Medulla oblongata (tissue), 1 donor: ENCODE data around the gene ATP6V0A1.
"Not testable (repeated sequence)": the region's sequence is repeated elsewhere in the genome, so short reads cannot be mapped to it uniquely, and the experiment has no call there.

Experiments
- DNase-seq: peaks from one replicate; pipeline ENCODE4 v3.0.0-alpha.2; 2015; ENCODE audit errors: extremely low spot score

The ATP6V0A1 gene

DNA sequence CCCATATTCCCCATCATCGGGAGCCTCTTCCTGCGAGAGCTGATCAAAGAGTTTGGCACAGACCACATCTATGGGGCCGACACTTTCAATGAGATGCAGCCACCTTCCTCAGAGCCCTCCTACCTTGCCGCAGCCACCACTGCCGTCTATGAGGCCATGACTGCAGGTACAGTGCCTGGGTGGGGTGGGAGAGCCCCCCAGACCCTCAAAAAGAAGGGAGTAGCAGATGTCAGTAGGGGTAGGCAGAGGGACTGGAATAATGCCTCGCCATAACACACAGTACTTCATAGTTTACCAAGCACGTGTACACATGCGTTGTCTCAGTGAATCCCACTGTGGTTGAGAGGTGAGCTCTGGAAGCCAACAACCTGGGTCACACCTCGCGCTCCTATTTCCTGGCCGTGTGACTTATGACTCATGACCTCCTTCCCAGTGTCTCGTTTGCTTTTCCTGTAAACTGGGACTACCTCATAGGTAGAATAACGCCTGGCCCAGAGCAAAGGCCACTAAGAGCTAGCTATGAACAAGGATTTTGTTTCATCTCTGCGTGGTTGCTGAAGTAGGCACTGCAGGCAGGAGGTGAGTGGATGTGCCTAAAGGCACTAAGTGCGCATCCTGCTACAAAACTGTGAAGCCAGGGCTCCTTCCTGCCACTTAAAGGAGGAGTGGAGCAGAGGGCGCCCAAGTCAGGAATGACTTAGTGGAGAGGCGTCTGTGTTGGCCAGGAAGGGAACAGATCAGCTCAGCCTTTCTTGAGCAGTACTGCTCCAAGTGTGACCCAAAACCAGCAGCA, 82.6 kb downstream of the ATP6V0A1 start:
- no peak for DNase-seq

- DNase-seq, result no peak
Observed at GRCh38 chr17:42543190-42544079, 84.8 kb downstream of the ATP6V0A1 start.

DNA sequence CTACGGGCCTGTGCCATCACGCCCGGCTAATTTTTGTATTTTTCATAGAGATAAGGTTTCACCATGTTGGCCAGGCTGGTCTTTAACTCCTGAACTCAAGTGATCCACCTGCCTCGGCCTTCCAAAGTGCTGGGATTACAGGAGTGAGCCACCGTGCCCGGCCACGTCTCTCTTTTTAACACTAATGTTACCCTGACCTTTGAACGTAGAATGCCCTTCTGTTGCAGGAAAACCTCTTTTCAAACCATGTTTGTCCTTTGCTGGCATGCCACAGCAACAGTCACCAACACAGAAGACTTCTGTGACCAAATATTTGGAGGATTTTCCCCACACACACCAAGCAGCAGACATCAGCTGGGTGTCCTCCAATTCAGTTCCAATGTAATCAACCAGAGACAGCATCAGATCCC, 86.2 kb downstream of the ATP6V0A1 start:
- no peak for DNase-seq

DNA sequence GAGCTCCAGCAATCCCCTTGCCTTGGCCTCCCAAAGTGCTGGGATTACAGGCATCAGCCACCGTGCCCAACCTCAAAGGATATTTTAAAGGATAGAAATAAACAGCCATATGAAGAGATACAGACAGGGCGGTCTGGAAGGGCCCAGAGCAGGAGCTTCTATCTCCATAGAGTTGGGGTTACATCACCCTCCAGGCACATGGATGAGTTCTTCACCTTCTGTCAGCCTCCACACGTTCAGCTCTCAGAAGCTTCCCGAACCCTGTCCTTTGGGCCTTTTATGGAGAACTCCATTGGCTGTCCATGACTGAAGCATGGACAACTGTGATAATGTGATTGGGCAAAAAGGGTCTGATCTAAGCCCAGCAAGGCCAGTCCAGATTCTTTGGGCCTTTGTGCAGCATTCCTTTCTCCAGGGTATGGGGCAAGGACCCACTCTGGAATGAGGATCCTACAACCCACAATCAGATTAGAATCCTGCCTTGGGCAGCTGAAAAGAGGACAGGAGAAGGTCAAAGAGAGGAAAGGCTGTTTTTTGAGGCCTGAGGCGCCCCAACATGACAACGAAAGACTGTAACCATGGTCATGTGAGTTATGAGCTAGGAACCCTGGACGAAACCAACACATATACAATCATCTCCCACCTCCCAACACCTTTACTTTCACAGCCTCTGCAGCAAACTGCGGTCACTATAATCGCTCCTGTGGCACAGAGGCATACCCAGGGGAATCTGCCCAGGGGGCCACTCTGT, 87.3 kb downstream of the ATP6V0A1 start:
- not testable (repeated sequence) for DNase-seq

GRCh38 chr17:42547001-42547461, 88.4 kb downstream of the ATP6V0A1 start:
- no peak for DNase-seq

- no peak for DNase-seq
Observed at GRCh38 chr17:42547698-42548069, 89.0 kb downstream of the ATP6V0A1 start.

DNA sequence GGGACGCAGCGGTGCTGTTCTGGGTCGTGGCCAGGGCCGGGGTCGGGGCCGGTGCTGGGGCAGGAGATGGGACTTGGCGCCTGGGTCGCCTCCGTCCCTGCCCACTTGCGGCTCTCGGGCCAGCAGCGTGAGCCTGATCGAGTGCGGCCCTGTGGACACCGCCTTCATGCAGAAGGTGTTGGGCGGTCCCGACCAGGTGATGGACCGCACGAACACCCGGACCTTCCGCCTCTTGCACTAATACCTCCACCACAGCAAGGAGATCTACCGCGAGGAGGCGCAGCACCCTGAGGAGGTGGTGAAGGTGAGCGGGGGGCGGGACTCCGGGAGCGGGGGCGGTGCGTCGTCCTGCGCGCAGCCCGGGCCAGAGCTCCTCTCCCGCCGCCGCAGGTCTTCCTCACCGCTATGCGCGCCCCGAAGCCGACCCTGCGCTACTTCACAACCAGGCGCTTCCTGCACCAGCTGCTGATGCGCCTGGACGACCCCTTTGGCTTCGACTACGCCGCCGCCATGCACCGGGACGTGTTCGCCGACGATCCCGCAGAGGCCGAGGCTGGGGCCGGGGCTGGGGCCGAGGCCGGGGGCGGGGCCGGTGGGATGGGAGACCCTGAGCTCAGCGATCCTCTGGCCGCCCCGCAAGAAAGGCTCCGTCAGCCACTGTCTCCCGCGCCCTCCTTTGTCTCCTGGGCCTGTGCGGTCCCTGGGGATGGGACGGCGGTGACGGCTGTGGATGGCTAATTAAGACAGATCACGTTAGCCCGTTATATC, 89.6 kb downstream of the ATP6V0A1 start:
- DNase-seq, result no peak

- DNase-seq, result no peak
Observed at GRCh38 chr17:42548993-42549755, 90.5 kb downstream of the ATP6V0A1 start.

GRCh38 chr17:42552736-42553135, 94.1 kb downstream of the ATP6V0A1 start, which contains the start of gene HSD17B1:
Gene HSD17B1, plus strand, starts transcription at chr17:42552923. Its CDS starts 11 bp downstream, at chr17:42552934.
- DNase-seq, result not testable (repeated sequence)

GRCh38 chr17:42553161-42553818, 94.6 kb downstream of the ATP6V0A1 start:
- DNase-seq, result no peak

DNA sequence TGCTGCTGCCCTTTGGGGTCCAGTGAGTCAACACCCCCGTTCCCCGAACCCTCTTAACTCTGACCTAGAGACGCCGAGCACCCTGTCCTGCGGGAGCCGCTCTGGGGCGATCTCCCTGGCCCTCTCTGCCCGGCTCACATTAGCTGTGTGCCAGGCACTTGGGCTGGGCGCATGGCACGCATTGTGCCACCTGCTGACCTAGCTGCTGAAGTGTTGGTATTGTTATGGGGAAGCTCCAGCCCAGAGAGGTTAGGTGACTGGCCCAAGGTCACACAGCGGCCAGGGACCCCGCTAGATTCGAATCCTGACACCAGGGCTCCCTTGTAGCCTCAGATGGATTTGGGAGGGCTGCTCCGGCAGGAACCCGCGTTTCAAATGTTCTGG, 95.2 kb downstream of the ATP6V0A1 start:
- no peak for DNase-seq

DNA sequence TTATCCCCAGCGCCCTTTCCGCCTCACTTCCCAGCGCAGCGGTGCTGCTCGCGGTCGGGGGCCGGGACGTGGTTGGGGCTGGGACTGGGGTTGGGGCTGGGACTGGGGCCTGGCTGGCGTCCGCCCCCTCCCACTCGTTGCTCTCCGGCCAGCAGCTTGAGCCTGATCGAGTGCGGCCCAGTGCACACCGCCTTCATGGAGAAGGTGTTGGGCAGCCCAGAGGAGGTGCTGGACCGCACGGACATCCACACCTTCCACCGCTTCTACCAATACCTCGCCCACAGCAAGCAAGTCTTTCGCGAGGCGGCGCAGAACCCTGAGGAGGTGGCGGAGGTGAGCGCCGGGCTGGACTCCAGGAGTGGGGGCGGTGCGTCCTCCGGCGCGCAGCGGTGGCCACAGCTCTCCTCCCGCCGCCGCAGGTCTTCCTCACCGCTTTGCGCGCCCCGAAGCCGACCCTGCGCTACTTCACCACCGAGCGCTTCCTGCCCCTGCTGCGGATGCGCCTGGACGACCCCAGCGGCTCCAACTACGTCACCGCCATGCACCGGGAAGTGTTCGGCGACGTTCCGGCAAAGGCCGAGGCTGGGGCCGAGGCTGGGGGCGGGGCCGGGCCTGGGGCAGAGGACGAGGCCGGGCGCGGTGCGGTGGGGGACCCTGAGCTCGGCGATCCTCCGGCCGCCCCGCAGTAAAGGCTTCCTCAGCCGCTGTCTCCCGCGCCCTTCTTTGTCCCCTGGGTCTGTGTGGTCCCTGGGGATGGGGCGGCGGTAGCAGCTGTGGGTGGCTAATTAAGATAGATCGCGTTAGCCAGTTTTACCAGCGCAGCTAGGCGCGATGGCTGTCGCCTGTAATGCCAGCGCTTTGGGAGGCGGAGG, 95.8 kb downstream of the ATP6V0A1 start:
- peak; percentile 84 for DNase-seq

- DNase-seq, result no peak
Observed at GRCh38 chr17:42555122-42555622, 96.5 kb downstream of the ATP6V0A1 start.

DNA sequence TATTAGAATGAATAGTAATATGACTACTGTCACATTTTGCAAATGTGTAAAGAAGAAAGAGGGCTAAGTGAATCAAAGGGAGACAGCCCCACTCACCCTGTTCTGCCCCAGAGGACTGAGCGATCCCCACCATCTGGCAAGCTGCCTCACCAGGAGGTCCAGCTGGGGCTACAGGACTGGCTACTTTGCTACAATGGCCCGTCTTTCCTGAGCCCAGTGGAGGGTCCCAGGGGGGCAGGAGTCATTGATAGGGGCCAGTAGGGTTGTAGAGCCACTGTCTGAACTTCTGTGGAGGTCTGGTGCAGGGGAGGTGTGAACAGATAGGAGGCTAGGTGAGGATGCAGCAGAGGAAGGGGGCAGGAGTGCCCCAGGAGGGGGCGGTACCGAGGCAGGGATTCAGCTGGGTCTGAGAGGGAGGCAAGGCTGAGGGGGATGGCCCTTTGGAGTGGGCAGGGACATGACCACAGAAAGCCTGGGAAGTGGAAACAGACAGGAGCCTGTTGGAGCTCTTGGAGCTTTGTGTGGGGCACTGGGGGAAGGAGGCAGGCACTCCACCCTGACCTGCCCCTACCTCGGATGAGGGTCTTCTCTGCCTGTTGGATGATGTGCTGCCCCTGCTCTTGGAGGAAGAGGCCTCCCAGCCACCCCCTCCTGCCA, 97.4 kb downstream of the ATP6V0A1 start:
- DNase-seq, result not testable (repeated sequence)

DNA sequence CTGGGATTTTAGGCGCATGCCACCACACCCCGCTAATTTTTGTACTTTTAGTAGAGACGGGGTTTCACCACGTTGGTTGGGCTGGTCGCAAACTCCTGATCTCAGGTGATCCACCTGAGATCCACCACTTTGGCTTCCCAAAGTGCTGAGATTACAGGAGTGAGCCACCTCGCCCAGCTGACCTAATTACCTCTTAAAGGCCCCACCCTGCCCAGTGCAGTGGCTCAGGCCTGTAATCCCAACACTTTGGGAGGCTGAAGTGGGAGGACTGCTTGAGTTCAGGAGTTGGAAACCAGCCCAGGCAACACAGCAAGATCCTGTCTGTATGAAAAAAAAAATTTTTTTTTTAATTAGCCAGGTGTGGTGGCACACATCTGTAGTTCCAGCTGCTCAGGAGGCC, 100.4 kb downstream of the ATP6V0A1 start:
- DNase-seq, result no peak

DNA sequence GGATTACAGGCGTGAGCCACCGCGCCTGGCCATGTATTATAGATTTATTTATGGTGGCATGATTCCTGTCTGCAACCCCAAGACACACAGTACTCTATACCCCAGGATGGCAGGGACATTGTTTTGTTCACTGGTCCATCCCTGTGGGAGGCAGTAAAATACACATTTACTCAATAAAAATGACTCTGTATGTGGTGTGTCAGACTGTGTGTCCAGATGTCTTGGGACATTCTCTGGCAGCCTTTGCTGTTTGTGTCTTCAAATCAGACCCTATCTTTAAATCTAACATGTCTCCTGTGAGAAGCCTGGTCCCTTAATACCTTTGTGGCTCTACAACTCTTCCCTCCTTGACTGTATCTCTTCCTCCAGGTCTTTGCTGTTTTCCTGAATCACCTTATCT, 101.6 kb downstream of the ATP6V0A1 start:
- no peak for DNase-seq

DNA sequence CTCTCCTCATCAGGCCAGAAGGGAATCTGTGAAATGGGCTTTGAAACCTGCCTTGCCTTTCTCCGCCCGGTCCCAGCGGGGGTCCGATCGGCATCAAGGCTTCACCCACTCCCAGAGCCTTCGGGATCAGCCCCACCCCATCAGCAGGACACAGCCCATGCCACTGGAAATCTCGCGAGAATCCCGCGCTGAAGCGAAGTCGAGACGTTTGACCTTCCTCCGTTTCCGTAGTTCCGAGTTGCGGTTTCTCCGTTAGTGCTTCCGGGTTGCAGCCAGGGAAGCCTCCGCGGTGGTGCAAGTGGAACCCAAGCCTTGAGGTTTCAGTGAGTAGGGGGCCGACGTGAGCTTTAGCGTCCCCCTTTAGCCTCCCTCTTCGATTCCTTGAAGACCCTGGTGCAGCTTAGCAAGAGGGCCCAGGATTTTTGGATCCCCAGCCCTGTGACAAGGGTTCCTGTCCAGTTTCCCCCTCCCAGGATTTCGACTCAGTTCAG, 103.3 kb downstream of the ATP6V0A1 start, which contains the start of gene COASY:
Gene COASY, plus strand, starts transcription at position 252 of the 491 bp plus-strand sequence. CDS start 475 bp downstream, outside the sequence.
- DNase-seq, result peak; percentile 98
